AML-193 (cell line): ENCODE measurements around the gene GALNT9.
"Not testable (repeated sequence)": the region's sequence is repeated elsewhere in the genome, so short reads cannot be mapped to it uniquely, and the experiment has no call there.

ENCODE experiments used
- DNase-seq, 2 experiments: peaks; one replicate each; lab custom pipeline; 2025; lab: John Stamatoyannopoulos, UW

The GALNT9 gene

DNA sequence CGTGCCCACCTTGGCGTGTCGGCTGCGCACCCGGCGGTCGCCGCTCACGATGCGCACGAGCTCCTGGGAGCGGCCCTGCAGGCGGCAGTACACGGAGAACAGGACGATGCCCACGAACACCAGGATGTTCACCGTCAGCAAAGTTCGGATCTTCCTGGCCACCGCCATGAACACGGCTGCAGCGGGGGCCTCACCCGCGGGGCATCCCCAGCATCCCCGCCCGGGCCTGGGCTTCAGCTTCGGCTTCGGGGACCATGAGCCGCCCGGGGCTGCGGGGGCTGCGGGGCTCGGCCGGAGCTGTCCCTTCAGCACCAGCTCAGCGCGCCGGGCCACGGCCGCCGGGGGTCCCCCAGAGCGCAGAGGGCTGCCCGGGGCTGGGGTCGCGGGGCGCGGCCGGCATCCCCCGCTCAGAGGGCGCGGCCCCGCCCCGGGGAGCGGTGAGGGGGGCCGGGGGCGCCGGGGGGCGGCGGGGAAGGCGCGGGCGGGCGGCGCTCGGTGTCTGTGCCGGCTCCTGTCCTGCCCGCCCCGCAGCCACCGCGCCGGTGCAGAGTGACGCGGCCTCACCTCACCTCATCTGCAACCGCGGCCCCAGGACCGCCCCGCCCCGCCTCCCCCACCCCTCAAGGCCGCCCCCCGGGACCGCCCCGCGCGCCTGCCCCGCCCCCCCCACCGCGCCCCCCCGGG lies at the start of gene GALNT9:
GALNT9 (minus strand) TSS at position 554 of the 684 bp plus-strand sequence; CDS start at position 168, 386 bp downstream.
- DNase-seq, result no peak

DNA sequence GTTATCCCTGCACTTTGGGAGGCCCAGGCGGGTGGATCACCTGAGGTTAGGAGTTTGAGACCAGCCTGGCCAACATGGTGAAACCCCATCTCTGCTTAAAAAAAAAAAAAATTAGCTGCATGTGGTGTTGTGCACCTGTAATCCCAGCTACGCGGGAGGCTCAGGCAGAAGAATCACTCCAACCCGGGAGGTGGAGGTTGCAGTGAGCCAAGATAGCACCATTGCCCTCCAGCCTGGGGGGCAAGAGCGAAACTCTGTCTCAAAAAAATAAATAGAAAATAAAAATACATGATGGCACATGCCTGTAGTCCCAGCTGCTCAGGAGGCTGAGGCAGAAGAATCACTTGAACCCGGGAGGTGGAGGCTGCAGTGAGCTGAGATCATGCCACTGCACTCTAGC lies 49.7 kb upstream of the GALNT9 start:
- not testable (repeated sequence) for DNase-seq

DNA sequence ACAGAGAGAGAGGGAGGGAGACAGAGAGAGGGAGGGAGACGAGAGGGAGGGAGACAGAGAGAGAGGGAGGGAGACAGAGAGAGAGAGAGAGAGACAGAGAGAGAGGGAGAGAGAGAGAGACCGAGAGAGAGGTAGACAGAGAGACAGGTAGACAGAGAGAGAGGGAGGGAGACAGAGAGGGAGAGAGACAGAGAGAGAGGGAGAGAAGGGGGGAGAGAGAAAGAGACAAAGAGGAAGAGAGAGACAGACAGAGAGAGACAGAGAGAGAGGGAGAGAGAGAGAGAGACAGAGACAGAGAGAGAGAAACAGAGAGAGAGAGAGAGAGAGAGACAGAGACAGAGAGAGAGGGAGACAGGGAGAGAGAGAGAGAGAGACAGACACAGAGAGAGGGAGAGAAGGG lies 47.8 kb upstream of the GALNT9 start:
- DNase-seq, result no peak

DNA sequence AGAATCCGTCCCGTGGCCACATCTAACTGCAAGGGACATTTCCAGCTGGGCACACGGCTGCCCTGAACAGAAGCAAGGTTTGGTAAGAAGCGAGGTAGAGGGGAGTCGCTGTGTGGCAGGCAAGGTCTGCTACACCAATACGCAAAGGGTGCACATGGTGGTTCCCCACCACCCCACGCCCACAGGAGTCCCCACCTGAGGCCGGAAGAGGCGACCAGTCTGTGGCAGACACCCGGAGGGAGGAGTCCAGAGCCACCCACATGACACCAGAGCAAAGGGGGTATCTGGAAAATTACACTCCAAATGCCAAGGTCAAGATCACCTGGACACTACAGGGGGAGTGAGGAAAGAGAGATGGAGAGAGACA lies 47.1 kb upstream of the GALNT9 start:
- DNase-seq, result no peak

DNA sequence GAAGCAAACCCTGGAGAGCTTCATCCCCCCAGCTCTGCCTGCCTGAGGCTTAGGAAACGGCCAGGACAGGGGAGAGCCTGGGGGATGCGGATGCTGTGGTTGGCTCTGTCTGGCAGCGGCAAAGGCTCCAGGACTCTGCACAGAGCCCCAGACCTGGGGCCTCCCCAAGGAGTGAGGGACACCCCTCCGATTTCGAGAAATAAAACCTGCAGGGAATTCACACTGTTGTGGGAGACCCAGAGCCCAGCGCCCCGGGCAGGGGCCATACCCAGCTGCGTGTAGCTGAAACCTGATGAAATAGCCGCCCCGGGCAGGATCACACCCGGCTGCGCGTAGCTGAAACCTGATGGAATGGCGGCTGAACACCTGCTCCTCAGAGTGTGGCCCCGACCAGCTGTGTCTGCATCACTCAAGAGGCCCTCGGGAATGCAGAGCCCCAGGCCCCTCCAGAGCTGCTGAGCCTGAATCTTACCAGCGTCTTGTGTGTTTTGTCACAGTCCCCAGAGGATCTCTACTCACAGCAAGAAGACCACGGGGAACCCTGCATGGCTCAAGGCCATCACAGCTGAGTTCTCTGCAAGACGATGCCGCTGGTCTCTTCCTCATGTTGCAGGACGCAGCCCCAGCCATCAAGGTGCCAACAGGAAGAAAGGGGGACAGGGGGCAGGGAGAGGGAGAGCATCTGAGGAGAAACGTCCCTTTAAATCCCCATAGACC lies 46.5 kb upstream of the GALNT9 start:
- no peak for DNase-seq

DNA sequence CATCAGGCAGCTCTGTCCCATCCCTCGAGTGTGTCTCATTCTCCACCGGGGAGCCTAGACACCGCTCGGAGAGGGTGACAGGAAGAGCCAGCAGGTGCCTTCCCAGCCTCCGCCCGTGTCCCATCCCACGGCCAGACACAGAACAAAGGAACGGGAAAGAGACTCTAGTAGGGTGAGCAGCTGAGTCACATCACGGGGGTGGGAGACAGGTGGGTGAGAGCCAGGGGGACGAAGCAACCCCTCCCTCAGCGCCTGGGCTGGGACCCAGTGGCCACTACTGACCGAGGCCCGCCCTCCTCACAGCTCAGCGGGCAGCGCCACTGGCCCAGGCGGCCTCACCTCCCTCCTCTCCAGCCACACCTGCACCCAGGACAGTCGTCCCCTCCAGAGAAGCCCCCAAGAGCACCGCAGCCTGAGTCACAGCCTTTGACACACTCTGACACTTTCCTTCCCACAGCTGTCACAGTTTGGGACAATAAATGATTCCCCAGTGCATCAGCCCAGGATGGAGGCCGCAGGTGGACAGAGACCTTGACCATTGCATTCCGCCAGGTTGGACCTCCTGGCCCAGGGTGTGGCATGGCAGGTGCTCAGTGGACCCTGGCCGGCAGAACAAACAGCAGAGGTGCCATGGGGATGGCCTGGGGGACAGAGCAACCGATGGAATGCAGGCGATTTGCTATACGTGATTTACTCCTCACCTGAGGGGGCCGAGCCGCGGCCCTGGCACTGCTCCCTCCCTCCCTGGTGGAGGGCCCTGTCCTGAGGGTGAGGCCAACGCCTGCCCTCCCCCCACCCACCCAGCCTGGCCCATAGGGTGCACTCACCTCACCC lies 45.4 kb upstream of the GALNT9 start:
- DNase-seq, result no peak

DNA sequence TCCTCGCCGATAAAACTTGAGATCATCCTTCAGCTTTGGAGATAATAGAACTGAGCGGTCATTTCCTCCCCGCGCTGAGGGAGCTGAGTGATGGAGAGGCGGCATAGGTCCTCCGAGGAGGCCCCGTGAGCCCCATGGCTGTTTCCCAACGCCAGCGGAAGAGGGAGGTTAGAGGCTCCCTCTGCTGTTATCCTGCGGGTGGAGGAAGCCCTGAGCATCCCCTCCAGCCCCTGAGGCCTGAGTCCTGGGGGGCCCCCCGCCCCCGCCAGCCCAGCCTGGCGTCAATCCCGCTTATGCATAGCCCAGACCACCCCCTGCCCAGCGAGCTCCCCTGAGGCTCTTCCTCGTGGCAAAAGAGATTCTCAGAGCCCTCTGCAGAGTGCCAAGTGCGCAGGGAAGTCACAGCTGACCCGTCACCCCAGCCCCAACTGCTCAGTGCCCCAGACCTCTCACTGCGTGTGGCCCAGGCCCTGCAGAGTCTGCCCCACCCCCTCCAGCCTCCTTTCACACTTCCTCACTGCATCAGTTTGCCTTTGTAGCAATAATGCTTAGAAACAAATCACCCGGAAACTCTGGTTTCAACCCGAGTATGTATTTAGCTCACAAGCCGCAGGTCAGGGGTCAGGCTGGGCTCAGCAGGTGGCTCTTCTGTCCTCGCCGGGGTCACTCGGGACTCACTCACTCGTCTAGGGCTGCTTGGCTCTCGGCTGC lies 44.7 kb upstream of the GALNT9 start:
- no peak for DNase-seq

DNA sequence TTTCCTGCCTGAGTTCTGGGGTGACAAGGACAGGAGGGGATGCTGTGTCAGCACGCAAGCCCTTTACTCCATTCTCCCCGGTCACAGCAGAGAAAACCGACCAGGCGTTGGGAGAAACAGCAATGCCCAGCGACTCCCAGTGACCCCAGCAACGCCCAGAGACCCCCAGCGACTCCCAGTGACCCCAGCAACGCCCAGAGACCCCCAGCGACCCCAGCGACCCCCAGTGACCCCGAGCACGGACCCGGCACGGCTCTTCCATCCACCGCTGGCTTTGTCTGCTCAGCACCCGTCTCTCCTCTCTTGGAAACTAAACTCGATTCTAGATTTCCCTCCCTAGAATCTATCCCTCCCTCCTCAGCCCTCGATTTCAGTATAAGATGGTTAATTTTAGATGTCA lies 38.5 kb upstream of the GALNT9 start:
- no peak for DNase-seq

DNA sequence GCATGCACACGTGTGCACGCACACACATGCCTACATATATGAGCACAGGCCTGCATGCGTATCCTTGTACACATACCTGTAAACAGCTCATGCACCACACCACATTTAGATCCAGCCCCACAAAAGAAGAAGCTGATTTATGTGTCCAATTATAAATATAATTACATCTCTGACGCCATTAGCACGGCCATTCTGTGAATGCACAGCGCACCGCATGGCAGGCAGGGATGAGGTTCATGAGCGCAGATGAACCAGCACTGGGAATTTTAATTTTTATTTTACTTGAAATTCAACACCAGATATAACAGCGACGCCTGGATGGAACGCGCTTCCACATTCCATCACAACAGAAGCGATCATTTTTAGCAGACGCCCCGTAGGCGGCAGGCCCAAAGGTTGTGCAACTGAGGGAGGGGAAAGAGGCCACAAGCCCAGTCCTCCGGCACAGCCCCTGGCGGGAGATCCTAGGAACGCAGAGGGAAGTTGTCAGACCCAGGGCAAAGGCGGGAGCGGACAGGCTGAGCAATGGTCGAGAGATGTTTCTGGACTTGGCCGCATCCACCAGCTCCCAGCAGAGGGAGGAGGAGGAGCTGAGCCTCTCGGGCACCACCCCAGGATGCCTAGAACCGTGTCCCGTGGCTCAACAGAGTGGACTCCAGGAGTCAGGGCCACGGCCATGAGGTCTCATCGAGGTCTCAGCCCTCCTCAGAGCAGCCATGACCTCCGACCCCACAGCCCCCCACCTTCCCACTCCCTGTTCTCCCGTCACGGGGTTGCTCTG lies 37.9 kb upstream of the GALNT9 start:
- DNase-seq, result no peak

DNA sequence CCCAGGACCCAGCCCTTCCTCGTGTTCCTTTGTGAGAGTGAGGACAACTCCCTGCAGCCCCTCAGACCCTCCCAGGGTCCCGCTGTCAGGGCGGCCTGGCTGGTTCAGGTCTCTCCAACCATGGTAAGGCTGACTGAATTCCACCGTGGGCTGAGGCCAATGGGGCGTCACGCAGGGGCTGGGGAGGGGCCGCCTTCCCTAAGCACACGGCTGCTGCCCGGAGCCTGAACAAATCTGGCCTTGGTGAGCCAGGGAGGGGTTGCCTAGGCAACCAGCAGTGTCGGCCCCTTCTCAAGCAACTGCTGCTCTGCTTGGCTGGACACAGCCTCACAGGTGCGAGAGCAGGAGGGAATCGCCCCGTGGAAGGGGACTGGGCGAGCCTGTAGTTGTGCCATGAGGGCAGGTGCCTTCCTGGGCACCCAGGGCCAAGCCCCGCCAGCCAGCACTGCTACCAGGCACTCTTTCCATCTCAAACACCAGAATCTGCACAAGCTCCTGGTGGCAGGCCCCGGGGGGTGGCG lies 37.0 kb upstream of the GALNT9 start:
- no peak for DNase-seq

DNA sequence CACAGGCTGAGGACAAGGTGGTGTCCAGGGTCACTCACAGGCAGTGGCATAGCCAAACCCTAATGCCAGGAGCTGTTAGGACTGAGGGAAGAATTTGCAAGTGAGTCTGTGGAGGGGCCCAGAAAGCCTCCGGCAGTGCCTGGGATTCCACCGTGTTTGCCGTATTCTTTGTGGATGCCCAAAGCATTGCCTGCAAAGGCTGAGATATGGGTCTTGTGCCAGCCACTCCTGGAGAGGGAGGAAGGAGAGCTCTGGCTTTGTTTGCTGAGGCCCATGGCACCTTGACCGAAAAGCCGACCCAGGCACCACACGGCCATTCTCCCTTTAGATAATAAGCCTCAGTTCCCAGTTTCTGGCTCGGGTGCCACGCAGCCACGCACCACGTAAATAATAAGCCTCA lies 35.8 kb upstream of the GALNT9 start:
- no peak for DNase-seq

DNA sequence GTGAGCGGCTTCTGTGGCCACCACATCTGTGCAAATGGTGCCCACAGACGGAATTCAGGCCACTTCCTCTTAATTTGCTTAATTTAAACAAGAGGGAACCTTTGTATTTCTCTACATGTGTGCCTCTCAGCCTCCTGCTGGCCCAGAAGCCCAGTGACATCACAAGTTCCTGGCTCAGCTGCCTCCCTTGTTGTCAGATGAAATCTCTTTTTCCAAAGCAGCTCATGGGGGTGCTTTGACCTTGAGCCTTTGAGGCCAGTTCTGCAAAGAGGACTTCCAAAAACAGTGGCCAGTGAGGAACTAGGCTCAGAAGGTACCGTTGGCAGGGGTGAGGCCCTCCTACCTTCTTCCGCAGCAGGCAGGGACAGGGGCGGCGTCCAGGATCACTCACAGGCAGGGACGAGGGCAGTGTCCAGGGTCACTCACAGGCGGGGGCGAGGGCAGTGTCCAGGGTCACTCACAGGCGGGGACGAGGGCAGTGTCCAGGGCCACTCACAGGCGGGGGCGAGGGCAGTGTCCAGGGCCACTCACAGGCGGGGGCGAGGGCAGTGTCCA lies 35.0 kb upstream of the GALNT9 start:
- DNase-seq, result no peak

DNA sequence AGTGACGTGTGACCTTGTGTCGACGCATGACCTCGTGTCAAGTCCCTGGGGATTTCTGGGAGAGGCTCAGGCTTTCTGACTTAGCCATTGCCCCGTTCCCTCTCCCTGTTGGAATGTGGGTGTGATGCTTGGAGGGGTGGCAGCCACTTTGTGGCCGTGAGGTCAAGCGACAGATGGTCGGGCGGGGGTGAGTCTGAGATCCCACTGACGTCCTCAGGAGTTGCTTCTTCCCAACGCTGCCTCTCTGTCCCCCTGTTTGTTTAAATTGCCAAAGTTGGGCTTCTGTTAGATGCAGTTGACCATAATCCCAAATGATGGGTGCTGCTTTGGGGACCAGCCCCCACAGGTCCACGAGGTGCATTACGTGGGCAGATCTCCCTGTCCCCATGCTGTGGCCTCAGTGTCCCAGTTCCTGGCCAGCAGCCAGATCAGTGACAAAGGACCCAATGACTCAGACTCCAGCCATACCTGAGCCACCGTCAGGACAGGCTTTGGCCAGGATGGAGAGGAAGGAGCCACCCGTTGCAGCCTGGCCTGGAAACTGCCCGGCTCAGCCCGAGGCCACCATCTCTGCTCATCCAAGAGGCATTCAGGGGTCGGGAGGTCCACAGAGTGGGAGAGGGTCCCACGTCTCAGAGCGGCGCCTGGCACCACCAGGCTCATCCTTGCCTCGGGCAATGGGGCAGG lies 34.4 kb upstream of the GALNT9 start:
- no peak for DNase-seq

DNA sequence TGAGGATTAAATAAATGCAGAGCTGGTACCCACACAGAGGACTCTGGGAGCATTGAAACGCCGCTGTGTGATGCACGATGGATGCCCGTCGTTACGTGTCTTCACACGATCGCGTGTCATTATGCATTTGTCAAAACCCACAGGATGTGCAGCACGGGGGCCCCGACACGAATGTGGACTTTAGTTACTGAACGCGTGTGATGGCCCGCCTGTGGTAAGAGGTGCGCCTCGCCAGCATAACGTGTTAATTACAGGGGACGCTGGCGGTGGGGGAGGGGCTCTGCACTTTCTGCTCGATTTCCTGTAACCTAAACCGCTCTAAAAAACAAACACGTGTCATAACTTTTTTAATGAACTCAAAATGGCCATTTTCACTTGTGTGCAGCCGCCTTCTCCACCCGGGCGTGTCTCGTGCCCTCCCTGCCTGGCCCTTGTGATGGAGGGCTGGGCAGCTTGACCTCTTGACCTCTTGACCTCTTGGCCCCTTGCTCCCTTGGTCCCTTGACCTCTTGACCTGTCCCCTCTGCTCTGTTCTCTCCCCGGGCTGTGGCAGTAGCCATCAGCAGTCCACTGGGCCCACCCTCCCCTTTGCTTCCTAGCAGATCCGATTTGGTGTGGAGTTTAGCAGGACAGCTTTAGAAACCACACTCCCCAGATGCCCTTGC lies 33.7 kb upstream of the GALNT9 start:
- DNase-seq, result no peak

DNA sequence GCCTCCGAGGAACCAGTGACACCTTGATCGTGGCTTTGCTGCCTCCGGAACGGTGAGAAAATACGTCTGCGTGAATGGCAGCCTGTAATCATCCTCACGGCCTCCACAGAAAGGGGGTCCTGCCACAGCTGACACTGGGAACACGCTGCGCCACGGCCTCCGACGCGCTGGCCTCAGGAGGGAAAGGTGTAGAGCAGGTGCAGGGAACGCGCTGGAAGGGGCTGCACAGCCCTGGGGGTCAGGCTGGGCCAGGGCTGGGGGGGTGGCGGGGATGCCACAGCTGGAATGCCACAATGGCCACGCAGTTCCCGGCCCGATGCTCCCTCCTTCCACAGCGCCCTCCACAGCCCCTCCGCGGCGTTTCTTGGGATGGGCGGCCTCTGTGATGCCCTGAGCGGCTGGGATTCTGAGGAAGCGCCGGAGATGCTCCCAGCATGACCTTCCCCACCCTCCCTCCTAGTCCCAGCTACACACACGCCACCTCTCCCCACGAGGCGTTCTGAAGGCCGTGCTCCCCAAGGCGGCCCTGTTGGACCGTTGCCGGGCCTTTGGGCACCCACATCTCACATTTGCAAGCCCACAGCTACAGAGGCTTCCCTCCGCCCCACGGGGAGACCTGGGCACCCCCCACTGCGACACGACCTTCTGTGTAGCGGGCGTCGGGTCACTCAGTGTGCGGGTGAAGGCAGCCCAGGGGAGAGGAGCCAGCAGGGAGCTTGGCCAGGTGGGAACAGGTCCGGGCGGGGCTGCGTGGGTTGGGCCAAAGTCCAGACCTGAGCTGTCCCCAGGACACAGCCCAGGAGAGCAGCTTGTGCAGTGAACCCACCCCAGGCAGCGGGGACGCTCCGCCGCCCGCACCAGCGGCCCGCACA lies 31.8 kb upstream of the GALNT9 start:
- DNase-seq, result no peak

DNA sequence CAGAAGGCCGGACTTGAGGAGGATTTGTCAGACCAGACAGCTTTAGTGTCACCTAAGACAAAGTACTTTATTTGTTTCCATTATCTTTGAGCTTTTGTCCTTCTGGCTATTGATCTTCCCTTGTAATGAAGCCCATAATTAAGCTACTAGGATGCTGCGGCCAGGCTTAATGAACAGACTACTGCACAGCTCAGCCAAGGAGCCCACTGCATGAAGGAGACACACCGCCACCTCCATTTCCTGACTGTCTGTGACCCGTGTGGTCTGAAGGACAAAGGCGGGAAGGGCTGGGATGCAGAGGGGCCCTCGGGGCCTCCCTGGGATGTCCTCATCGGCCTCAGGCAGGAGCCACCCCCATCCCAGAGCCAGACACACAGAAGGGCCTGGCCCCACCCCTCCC lies 31.0 kb upstream of the GALNT9 start:
- DNase-seq, result no peak

DNA sequence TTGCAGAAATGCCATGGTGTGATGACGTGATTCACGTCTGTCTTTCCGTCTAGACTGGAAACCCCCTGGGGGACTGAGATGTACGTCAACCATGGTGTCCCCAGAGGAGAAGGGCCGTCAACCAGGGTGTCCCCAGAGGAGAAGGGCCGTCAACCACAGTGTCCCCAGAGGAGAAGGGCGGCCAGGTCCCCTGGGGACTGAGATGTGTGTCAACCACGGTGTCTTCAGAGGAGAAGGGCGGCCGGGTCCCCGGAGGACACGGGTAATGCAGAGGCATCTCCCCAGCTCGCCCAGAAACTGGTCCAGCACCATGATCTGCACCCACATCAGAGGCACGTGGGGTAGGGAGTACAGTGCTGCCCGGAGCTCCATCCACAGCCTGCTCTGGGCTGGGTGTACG lies 30.6 kb upstream of the GALNT9 start:
- DNase-seq, result no peak

DNA sequence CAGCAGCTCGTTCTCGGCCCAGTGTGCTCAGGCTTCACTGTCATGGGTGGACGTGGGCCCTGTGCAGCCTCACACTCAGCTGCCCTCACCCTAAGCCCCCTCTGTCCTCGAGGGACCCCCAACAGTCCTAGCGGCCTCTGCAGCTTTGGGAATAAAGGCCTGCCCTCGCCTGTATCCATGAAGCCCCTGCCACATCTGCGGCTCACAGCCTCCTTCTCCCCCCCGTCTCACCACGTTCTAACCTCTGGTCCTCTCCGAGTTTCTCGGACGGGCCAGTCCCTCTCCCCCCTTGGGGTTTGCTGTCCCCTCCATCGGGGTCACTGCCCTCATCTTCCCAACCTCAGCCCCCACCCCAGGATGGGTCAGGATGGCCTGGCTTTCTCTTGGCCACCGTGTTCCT lies 30.2 kb upstream of the GALNT9 start:
- no peak for DNase-seq
